ENCODE measurements around the gene LSM4.
"Not testable (repeated sequence)": the region's sequence is repeated elsewhere in the genome, so short reads cannot be mapped to it uniquely, and the experiment has no call there.

The LSM4 gene

DNA sequence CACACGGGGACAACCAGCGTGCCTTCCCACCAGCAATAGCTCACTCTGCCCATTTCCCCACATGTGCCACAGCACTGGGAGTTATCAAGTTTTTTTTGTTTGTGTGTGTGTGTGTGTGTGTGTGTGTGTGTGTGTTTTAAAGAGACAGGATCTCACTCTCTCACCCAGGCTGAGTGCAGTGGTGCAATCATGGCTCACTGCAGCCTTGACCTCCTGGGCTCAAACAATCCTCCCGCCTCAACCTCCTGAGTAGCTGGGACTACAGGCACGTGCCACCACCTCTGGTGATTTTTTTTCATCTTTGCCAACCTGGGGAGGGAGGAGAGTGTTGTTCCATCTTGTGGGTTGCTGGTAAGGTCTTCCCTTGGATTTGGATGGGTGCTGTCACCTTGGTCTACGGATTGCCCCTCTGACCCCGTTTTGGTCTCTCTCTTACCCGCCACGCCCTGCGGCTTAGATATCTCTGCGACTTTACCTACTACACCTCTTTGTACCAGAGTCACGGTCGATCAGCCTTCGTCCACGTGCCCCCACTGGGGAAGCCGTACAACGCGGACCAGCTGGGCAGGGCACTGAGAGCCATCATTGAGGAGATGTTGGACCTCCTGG is 40.2 kb upstream of the LSM4 start:
- Mint-ChIP-seq H3K27me3 (ENCODE audit: low read depth, poor library complexity) (peaks cover 2% of the 10 kb centered on the region), H3K4me1 (peaks cover 22% of the 10 kb centered on the region), H3K27ac (no peak overlapping the region), H3K36me3 (ENCODE audit: low read depth) (peaks cover 30% of the 10 kb centered on the region), H3K4me3 (no peak overlapping the region), H3K9me3 (peaks cover 20% of the 10 kb centered on the region)
- TF ChIP-seq, protein P1, sequence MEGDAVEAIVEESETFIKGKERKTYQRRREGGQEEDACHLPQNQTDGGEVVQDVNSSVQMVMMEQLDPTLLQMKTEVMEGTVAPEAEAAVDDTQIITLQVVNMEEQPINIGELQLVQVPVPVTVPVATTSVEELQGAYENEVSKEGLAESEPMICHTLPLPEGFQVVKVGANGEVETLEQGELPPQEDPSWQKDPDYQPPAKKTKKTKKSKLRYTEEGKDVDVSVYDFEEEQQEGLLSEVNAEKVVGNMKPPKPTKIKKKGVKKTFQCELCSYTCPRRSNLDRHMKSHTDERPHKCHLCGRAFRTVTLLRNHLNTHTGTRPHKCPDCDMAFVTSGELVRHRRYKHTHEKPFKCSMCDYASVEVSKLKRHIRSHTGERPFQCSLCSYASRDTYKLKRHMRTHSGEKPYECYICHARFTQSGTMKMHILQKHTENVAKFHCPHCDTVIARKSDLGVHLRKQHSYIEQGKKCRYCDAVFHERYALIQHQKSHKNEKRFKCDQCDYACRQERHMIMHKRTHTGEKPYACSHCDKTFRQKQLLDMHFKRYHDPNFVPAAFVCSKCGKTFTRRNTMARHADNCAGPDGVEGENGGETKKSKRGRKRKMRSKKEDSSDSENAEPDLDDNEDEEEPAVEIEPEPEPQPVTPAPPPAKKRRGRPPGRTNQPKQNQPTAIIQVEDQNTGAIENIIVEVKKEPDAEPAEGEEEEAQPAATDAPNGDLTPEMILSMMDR (IDR thresholded peaks at IDR 0.05) = no peak
- no peak for DNase-seq

DNA sequence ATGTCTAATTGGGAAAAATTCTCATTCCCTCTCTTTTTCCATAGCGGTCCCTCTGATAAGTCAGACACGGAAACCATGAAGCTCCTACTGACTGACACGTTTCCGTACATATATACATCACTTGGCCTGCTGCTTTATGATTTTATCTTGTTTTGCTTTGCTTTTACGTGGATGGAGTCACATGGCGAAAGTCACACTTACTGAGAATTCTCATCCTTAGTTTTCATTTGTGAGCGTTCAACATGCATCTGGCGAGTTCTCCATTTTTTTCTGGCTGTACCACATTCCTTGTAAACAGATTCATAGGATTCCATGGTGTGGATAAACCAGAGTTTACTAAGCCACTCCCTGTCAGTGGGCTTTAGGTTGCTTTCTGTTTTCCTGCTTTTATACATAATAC is 38.8 kb upstream of the LSM4 start:
- H3K9me3 Mint-ChIP-seq = peaks cover 33% of the 10 kb centered on the region
- H3K27me3 Mint-ChIP-seq (ENCODE audit: low read depth, poor library complexity) = peaks cover 2% of the 10 kb centered on the region

DNA sequence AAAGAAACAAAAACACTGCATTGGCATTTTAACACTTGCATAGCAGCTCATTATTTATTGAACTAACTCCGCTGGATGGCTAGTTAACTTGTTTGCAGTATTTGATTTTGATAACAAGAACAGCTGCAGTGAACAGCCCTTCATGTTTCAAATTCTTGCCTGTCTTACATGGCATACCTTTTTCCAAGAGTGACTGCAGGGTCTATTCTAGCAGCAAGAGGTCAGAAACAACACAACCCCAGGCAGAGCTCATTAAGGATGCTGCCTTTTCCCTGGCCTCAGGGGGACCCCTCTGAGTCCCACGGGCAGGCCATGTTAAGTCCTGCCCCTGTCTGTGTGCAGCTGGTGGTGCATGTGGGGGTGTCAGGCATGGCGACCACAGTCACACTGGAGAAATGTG is 34.2 kb upstream of the LSM4 start:
- H3K27me3 Mint-ChIP-seq (ENCODE audit: low read depth, poor library complexity) = no peaks in the 10 kb centered on the region
- TF ChIP-seq, protein P1 (IDR thresholded peaks at IDR 0.05) = no peak
- no peak overlapping the region for H3K4me3 Mint-ChIP-seq
- no peak overlapping the region for H3K27ac Mint-ChIP-seq
- peaks cover 28% of the 10 kb centered on the region for H3K9me3 Mint-ChIP-seq
- no peak for DNase-seq
- H3K4me1 Mint-ChIP-seq = no peaks in the 10 kb centered on the region
- H3K36me3 Mint-ChIP-seq (ENCODE audit: low read depth) = peaks cover 47% of the 10 kb centered on the region

More for the DNA sequence above, 38.8 kb upstream of the LSM4 start:
- Mint-ChIP-seq H3K4me3 (no peak overlapping the region), H3K27ac (no peak overlapping the region), H3K36me3 (ENCODE audit: low read depth) (peaks cover 43% of the 10 kb centered on the region), H3K4me1 (peaks cover 22% of the 10 kb centered on the region)
- TF ChIP-seq, protein P1 (IDR thresholded peaks at IDR 0.05) = no peak
- DNase-seq = no peak

- Mint-ChIP-seq H3K9me3 (peaks cover 25% of the 10 kb centered on the region), H3K36me3 (ENCODE audit: low read depth) (peaks cover 38% of the 10 kb centered on the region)
- not testable (repeated sequence) for H3K27ac Mint-ChIP-seq; DNase-seq; H3K4me3 Mint-ChIP-seq; H3K4me1 Mint-ChIP-seq; H3K27me3 Mint-ChIP-seq (ENCODE audit: low read depth, poor library complexity)
Measured at GRCh38 chr19:18354743-18355142, 31.9 kb upstream of the LSM4 start.

- peaks cover 9% of the 10 kb centered on the region for H3K27me3 Mint-ChIP-seq (ENCODE audit: low read depth, poor library complexity)
- TF ChIP-seq, protein P1 (IDR thresholded peaks at IDR 0.05) = no peak
- peaks cover 27% of the 10 kb centered on the region for H3K36me3 Mint-ChIP-seq (ENCODE audit: low read depth)
- no peak overlapping the region for H3K4me3 Mint-ChIP-seq
- no peaks in the 10 kb centered on the region for H3K4me1 Mint-ChIP-seq
- DNase-seq = no peak
- H3K9me3 Mint-ChIP-seq = peaks cover 20% of the 10 kb centered on the region
- H3K27ac Mint-ChIP-seq = no peak overlapping the region
Measured at GRCh38 chr19:18353378-18354005, 30.6 kb upstream of the LSM4 start.

- Mint-ChIP-seq H3K36me3 (ENCODE audit: low read depth) (peaks cover 7% of the 10 kb centered on the region), H3K27me3 (ENCODE audit: low read depth, poor library complexity) (peaks cover 21% of the 10 kb centered on the region), H3K27ac (no peak overlapping the region), H3K4me1 (peaks cover 6% of the 10 kb centered on the region), H3K4me3 (no peak overlapping the region), H3K9me3 (peaks cover under 1% of the 10 kb centered on the region)
- DNase-seq = no peak
- TF ChIP-seq, protein P1 (IDR thresholded peaks at IDR 0.05) = no peak
Measured at GRCh38 chr19:18351544-18351943, 28.7 kb upstream of the LSM4 start.
